ENCODE measurements around the gene DRD4.

- TF ChIP-seq, protein P1, sequence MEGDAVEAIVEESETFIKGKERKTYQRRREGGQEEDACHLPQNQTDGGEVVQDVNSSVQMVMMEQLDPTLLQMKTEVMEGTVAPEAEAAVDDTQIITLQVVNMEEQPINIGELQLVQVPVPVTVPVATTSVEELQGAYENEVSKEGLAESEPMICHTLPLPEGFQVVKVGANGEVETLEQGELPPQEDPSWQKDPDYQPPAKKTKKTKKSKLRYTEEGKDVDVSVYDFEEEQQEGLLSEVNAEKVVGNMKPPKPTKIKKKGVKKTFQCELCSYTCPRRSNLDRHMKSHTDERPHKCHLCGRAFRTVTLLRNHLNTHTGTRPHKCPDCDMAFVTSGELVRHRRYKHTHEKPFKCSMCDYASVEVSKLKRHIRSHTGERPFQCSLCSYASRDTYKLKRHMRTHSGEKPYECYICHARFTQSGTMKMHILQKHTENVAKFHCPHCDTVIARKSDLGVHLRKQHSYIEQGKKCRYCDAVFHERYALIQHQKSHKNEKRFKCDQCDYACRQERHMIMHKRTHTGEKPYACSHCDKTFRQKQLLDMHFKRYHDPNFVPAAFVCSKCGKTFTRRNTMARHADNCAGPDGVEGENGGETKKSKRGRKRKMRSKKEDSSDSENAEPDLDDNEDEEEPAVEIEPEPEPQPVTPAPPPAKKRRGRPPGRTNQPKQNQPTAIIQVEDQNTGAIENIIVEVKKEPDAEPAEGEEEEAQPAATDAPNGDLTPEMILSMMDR (IDR thresholded peaks at IDR 0.05) = no peak
- no peak for TF ChIP-seq EP300 (IDR thresholded peaks at IDR 0.05)
- TF ChIP-seq POLR2AphosphoS5 (IDR thresholded peaks at IDR 0.05) = peak in 1 of 4 donors; percentile 17
- TF ChIP-seq POLR2A (IDR thresholded peaks at IDR 0.05) = no peak
These were observed 28.1 kb downstream of the DRD4 start for GRCh38 chr11:665062-665703.

All from sigmoid colon (tissue), 4 donors.